ENCODE results near the gene GGTA1. TPM values are rescaled to one million over a fixed set of nuclear protein-coding genes. Genes with fewer than 3 reads are reported as not detected.

The GGTA1 gene
- total and polyA plus RNA-seq, 9 of the 15 experiments (the other 6 are each of a cell fraction or from before 2014, with no cell fraction given): 0.04 to 0.15 TPM; not detected in 7

DNA sequence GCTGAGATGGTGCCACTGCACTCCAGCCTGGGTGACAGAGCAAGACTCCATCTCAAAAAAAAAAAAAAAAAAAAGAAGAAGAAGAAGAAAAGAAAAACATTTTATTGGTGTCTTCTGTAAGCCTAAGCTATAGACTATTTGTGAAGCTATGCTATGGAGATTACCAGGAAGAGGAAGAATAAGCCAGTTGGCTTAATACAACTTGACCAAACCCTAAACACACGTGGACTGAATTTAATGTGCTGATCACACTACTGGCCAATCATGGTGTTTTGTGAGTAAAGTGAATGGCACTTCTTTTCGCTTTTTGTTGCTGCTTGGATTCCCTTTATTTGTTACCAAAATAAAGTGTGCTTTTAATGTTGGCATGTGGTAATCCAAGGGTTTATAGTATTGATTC is 49.9 kb downstream of the GGTA1 start:
- Histone ChIP-seq H3K36me3 (ENCODE audit: control insufficient read depth, insufficient read depth, low read length) (no peaks in the 10 kb centered on the region), H3K79me2 (ENCODE audit: control insufficient read depth, insufficient read depth, low read length) (no peaks in the 10 kb centered on the region), H2AFZ (ENCODE audit: low read depth, low read length) (no peak overlapping the region), H3K27ac (ENCODE audit: extremely low read depth, low read depth, low read length) (no peak overlapping the region), H3K4me3 (no peak overlapping the region), H3K4me1 (replicated peaks in 1 of 2; ENCODE audit: control insufficient read depth in 2 of 2, insufficient read depth in 2 of 2, low read length in 2 of 2) (no peaks in the 10 kb centered on the region), H4K20me1 (replicated peaks; ENCODE audit: control insufficient read depth, insufficient read depth, low read length) (no peaks in the 10 kb centered on the region), H3K9ac (ENCODE audit: insufficient read depth in 1 of 2, low read depth in 2 of 2, low read length in 2 of 2) (no peak overlapping the region), H3K9me1 (ENCODE audit: control insufficient read depth, insufficient read depth, low read length) (no peaks in the 10 kb centered on the region), H3K4me2 (ENCODE audit: insufficient read depth, low read length) (no peak overlapping the region), H3K27me3 (ENCODE audit: control insufficient read depth in 2 of 2, insufficient read depth in 2 of 2, low read length in 2 of 2) (no peaks in the 10 kb centered on the region; a peak in 1 of 5 replicates), H3K9me3 (replicated peaks; ENCODE audit: control insufficient read depth, insufficient read depth, low read depth, low read length) (no peaks in the 10 kb centered on the region)
- FAIRE-seq (no peak), DNase-seq (ENCODE audit: extremely low read depth in 1 of 4, low spot score in 3 of 4) (no peak), ATAC-seq (no peak)
- intact Hi-C loops (cut with micrococcal nuclease): no loop called here
- POLR2A ChIA-PET: no interaction called here
- BruUV-seq (replicated peaks): no TSS peak
- CTCF ChIA-PET (ENCODE audit: low intra/inter-chr PET ratio): no interaction called here
- TF ChIP-seq ZNF263 (CRISPR knock-in tag; IDR thresholded peaks at IDR 0.05; ENCODE audit: borderline replicate concordance): no peak
- TF ChIP-seq YBX1 (IDR thresholded peaks at IDR 0.05): no peak
- no peak for TF ChIP-seq ZNF224 (CRISPR knock-in tag; IDR thresholded peaks at IDR 0.05)
- TF ChIP-seq ZNF274 (IDR thresholded peaks at IDR 0.05; ENCODE audit: borderline replicate concordance, low read depth, low read length): no peak
- TF ChIP-seq TAF7 (tag; IDR thresholded peaks at IDR 0.05): no peak
- no peak for TF ChIP-seq NR2C2 (CRISPR knock-in tag; IDR thresholded peaks at IDR 0.05)
- TF ChIP-seq NR2C2 (tag; IDR thresholded peaks at IDR 0.05): no peak
- no peak for TF ChIP-seq NFIX (CRISPR knock-in tag; IDR thresholded peaks at IDR 0.05; ENCODE audit: low read depth)
- no peak for TF ChIP-seq HOXB6 (CRISPR knock-in tag; IDR thresholded peaks at IDR 0.05; ENCODE audit: borderline replicate concordance)
- TF ChIP-seq HNRNPH1 (optimal IDR thresholded peaks at IDR 0.05; ENCODE audit: low read depth, low read length): no peak
- no peak for TF ChIP-seq ZNF217 (CRISPR knock-in tag; IDR thresholded peaks at IDR 0.05)
- no peak for TF ChIP-seq SIX5 (IDR thresholded peaks at IDR 0.05; ENCODE audit: borderline replicate concordance in 1 of 2, insufficient read depth in 1 of 2, low read depth in 1 of 2, low read length in 2 of 2)
- no peak for TF ChIP-seq ZNF780A (CRISPR knock-in tag; IDR thresholded peaks at IDR 0.05)
- TF ChIP-seq POLR3G (IDR thresholded peaks at IDR 0.05; ENCODE audit: extremely low read depth, insufficient read length, insufficient replicate concordance): no peak
- TF ChIP-seq, protein P1, sequence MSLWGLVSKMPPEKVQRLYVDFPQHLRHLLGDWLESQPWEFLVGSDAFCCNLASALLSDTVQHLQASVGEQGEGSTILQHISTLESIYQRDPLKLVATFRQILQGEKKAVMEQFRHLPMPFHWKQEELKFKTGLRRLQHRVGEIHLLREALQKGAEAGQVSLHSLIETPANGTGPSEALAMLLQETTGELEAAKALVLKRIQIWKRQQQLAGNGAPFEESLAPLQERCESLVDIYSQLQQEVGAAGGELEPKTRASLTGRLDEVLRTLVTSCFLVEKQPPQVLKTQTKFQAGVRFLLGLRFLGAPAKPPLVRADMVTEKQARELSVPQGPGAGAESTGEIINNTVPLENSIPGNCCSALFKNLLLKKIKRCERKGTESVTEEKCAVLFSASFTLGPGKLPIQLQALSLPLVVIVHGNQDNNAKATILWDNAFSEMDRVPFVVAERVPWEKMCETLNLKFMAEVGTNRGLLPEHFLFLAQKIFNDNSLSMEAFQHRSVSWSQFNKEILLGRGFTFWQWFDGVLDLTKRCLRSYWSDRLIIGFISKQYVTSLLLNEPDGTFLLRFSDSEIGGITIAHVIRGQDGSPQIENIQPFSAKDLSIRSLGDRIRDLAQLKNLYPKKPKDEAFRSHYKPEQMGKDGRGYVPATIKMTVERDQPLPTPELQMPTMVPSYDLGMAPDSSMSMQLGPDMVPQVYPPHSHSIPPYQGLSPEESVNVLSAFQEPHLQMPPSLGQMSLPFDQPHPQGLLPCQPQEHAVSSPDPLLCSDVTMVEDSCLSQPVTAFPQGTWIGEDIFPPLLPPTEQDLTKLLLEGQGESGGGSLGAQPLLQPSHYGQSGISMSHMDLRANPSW (CRISPR knock-in tag; IDR thresholded peaks at IDR 0.05): no peak
- no peak for TF ChIP-seq DPF2 (IDR thresholded peaks at IDR 0.05)
- no peak for TF ChIP-seq ZNF668 (CRISPR knock-in tag; IDR thresholded peaks at IDR 0.05)
- TF ChIP-seq RBM22 (IDR thresholded peaks at IDR 0.05; ENCODE audit: low read depth, low read length, poor library complexity, severe bottlenecking): no peak
- in situ Hi-C loops (cut with MboI): no loop called here
- WGBS (ENCODE audit: insufficient coverage, low coverage, missing lambda C conversion rate): 6% methylated on average over 2 of the region's 2 CpGs
